Breast epithelium (tissue), 3 donors: ENCODE measurements around the gene TMPRSS5.

Source experiments
- POLR2A ChIP-seq: fragments of 450-650 bp; IDR thresholded peaks from one replicate; pipeline ENCODE4 v1.6.1; 2016; ENCODE audit warnings: antibody characterized with exemption, mild to moderate bottlenecking, moderate library complexity
- TF ChIP-seq, protein P1 (sequence below), 3 donors: fragments of 450-650 bp; IDR thresholded peaks; one replicate each; pipeline ENCODE4 v1.5.1; 2016 to 2017; ENCODE audit warnings: antibody characterized with exemption in 3 of 3, mild to moderate bottlenecking in 3 of 3, moderate library complexity in 3 of 3

DNA sequence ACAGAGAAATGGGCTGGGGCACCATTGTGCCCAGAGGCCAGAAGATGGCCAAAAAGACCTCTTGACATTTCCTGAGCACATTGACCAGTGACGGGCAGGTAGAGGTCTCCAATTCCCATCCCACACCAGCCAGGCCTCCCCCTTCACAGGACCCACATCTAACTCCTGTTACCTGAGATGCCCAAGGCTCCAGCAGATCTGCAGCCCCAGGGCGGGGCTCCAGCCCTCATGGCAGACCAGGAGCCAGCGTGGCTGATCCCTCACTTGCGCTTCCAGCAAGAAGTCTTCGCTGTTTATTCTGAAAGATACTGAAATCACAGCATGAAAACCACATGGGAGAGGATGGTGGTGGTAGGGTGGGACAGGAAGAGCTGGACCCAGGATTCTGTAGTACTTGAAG, 9.0 kb downstream of the TMPRSS5 start:
- TF ChIP-seq, protein P1, sequence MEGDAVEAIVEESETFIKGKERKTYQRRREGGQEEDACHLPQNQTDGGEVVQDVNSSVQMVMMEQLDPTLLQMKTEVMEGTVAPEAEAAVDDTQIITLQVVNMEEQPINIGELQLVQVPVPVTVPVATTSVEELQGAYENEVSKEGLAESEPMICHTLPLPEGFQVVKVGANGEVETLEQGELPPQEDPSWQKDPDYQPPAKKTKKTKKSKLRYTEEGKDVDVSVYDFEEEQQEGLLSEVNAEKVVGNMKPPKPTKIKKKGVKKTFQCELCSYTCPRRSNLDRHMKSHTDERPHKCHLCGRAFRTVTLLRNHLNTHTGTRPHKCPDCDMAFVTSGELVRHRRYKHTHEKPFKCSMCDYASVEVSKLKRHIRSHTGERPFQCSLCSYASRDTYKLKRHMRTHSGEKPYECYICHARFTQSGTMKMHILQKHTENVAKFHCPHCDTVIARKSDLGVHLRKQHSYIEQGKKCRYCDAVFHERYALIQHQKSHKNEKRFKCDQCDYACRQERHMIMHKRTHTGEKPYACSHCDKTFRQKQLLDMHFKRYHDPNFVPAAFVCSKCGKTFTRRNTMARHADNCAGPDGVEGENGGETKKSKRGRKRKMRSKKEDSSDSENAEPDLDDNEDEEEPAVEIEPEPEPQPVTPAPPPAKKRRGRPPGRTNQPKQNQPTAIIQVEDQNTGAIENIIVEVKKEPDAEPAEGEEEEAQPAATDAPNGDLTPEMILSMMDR (IDR thresholded peaks at IDR 0.05), result no peak
- no peak for TF ChIP-seq POLR2A
